Fibroblast of peridontal ligament (primary cell): ENCODE measurements around the gene TCERG1L.

Experiments
- DNase-seq: peaks from one replicate; pipeline ENCODE4 v3.0.0-alpha.2; 2010; ENCODE audit errors: extremely low read depth

The TCERG1L gene

GRCh38 chr10:131126321-131127137 is 185.0 kb downstream of the TCERG1L start:
- no peak for DNase-seq

GRCh38 chr10:131125511-131126225 is 185.9 kb downstream of the TCERG1L start:
- no peak for DNase-seq

- no peak for DNase-seq
These were observed 186.6 kb downstream of the TCERG1L start for GRCh38 chr10:131124945-131125344.

GRCh38 chr10:131123496-131123895 is 188.0 kb downstream of the TCERG1L start:
- DNase-seq = no peak

GRCh38 chr10:131121511-131122035 is 189.9 kb downstream of the TCERG1L start:
- DNase-seq = no peak

- no peak for DNase-seq
These were observed 191.7 kb downstream of the TCERG1L start for GRCh38 chr10:131119626-131120355.

- DNase-seq = no peak
These were observed 193.9 kb downstream of the TCERG1L start for GRCh38 chr10:131117416-131118212.

- no peak for DNase-seq
These were observed 194.5 kb downstream of the TCERG1L start for GRCh38 chr10:131116991-131117375.

- no peak for DNase-seq
These were observed 195.1 kb downstream of the TCERG1L start for GRCh38 chr10:131116216-131116990.

- DNase-seq = no peak
These were observed 195.7 kb downstream of the TCERG1L start for GRCh38 chr10:131115801-131116200.

- DNase-seq = no peak
These were observed 196.2 kb downstream of the TCERG1L start for GRCh38 chr10:131115321-131115720.

GRCh38 chr10:131114846-131115245 is 196.7 kb downstream of the TCERG1L start:
- no peak for DNase-seq

GRCh38 chr10:131113709-131114291 is 197.7 kb downstream of the TCERG1L start:
- DNase-seq = no peak

- no peak for DNase-seq
These were observed 198.4 kb downstream of the TCERG1L start for GRCh38 chr10:131113165-131113564.

GRCh38 chr10:131112691-131113090 is 198.8 kb downstream of the TCERG1L start:
- no peak for DNase-seq

- no peak for DNase-seq
These were observed 199.9 kb downstream of the TCERG1L start for GRCh38 chr10:131111471-131112080.

- DNase-seq = no peak
These were observed 200.5 kb downstream of the TCERG1L start for GRCh38 chr10:131111007-131111406.

GRCh38 chr10:131110241-131110783 is 201.2 kb downstream of the TCERG1L start:
- DNase-seq = no peak

- DNase-seq = no peak
These were observed 201.8 kb downstream of the TCERG1L start for GRCh38 chr10:131109726-131110125.
